PC-3 (cell line): Measurements from ENCODE around the gene BAHD1. TPM values are rescaled to one million over a fixed set of nuclear protein-coding genes. Genes with fewer than 3 reads are reported as not detected.

ENCODE experiments used
- ATAC-seq: fragments of 200-7000 bp; cut with Tn5 transposase; 2 replicates; pipeline ENCODE4 v1.9.1; 2020; ENCODE audit warnings: mild to moderate bottlenecking, moderate library complexity
- BruUV-seq: library from RNA; stranded (reverse); fragments of 400-500 nt; replicated peaks from 2 replicates; lab custom pipeline; 2021; lab: Mats Ljungman, UMichigan
- CTCF ChIA-PET: fragments of 300-600 bp; sonication (Branson Sonifier 250); formaldehyde crosslinking; loops from one replicate; lab custom pipeline; 2022; ENCODE audit warnings: antibody characterized with exemption; lab: Charles Lee
- POLR2A ChIA-PET: fragments of 300-600 bp; sonication (Branson Sonifier 250); formaldehyde crosslinking; loops from one replicate; lab custom pipeline; 2022; ENCODE audit warnings: antibody characterized with exemption; ENCODE audit not compliant: unreplicated experiment; lab: Charles Lee
- DNase-seq: peaks from one replicate; pipeline ENCODE4 v3.0.0-alpha.2; 2015
- H2AFZ ChIP-seq: fragments of 300-600 bp; sonication (generic); 2 replicates; pipeline ENCODE4 v1.6.0; 2016; ENCODE audit warnings: antibody characterized with exemption, low read length
- H3F3A ChIP-seq: fragments of 300-600 bp; sonication (generic); one replicate; pipeline ENCODE4 v1.6.0; 2017; ENCODE audit warnings: antibody characterized with exemption, low read length, control low read depth, mild to moderate bottlenecking; ENCODE audit not compliant: unreplicated experiment
- H3K27ac ChIP-seq: fragments of 300-600 bp; sonication (generic); 2 replicates; pipeline ENCODE4 v1.5.1; 2016; ENCODE audit warnings: mild to moderate bottlenecking, low read length
- H3K27me3 ChIP-seq: fragments of 300-600 bp; sonication (generic); 2 replicates; pipeline ENCODE4 v1.6.1; 2016; ENCODE audit warnings: low read length, mixed read lengths
- H3K36me3 ChIP-seq: fragments of 300-600 bp; sonication (generic); 2 replicates; pipeline ENCODE4 v1.6.1; 2016; ENCODE audit warnings: low read depth, mixed run types, low read length, mixed read lengths
- H3K4me1 ChIP-seq: fragments of 300-600 bp; sonication (generic); 2 replicates; pipeline ENCODE4 v1.5.1; 2016; ENCODE audit warnings: low read length; ENCODE audit not compliant: insufficient read depth
- H3K4me2 ChIP-seq: fragments of 300-600 bp; sonication (generic); 2 replicates; pipeline ENCODE4 v1.6.0; 2016; ENCODE audit warnings: low read length
- H3K4me3 ChIP-seq: fragments of 300-600 bp; sonication (generic); 2 replicates; pipeline ENCODE4 v1.5.1; 2016; ENCODE audit warnings: mild to moderate bottlenecking, low read length, mixed read lengths
- H3K79me2 ChIP-seq: fragments of 300-600 bp; sonication (generic); 2 replicates; pipeline ENCODE4 v1.6.1; 2017; ENCODE audit warnings: low read length, mixed read lengths
- H3K9ac ChIP-seq: fragments of 300-600 bp; sonication (generic); 2 replicates; pipeline ENCODE4 v1.6.0; 2016; ENCODE audit warnings: mild to moderate bottlenecking, low read length
- H3K9me2 ChIP-seq: fragments of 300-600 bp; sonication (generic); replicated peaks from 2 replicates; pipeline ENCODE4 v1.6.1; 2016; ENCODE audit warnings: mixed run types, low read length, mixed read lengths
- H3K9me3 ChIP-seq: fragments of 300-600 bp; sonication (generic); 2 replicates; pipeline ENCODE4 v1.6.1; 2016; ENCODE audit warnings: low read length, mixed read lengths
- H4K20me1 ChIP-seq: fragments of 300-600 bp; sonication (generic); 2 replicates; pipeline ENCODE4 v1.6.1; 2016; ENCODE audit warnings: low read length, mixed read lengths
- EZH2 ChIP-seq: fragments of 300-600 bp; sonication (generic); IDR thresholded peaks from one replicate; pipeline ENCODE4 v1.6.1; 2017; ENCODE audit warnings: antibody characterized with exemption, mild to moderate bottlenecking, low read length; ENCODE audit not compliant: unreplicated experiment
- EZH2phosphoT487 ChIP-seq: fragments of 300-600 bp; sonication (generic); IDR thresholded peaks from 2 replicates; pipeline ENCODE4 v1.6.1; 2018; ENCODE audit warnings: mild to moderate bottlenecking, antibody characterized with exemption, low read length, borderline replicate concordance
- intact Hi-C: fragments of 100-400 bp; cut with micrococcal nuclease; formaldehyde crosslinking; loops from 2 replicates; pipeline ENCODE4 v1.9.0; 2023
- total RNA-seq: library from RNA; depleted of rRNA; stranded (reverse); fragments of >200 nt; gene quantifications from 2 replicates; pipeline ENCODE4 v1.2.3, GENCODE V29; 2014
- TF ChIP-seq, protein P1 (sequence below): fragments of 300-600 bp; sonication (generic); conservative IDR thresholded peaks from 2 replicates; pipeline ENCODE4 v1.5.1; 2017; ENCODE audit warnings: antibody characterized with exemption, low read depth, mild to moderate bottlenecking, low read length

The BAHD1 gene
- total RNA-seq, 1 experiment from 2014 or later: 18.8 TPM

DNA sequence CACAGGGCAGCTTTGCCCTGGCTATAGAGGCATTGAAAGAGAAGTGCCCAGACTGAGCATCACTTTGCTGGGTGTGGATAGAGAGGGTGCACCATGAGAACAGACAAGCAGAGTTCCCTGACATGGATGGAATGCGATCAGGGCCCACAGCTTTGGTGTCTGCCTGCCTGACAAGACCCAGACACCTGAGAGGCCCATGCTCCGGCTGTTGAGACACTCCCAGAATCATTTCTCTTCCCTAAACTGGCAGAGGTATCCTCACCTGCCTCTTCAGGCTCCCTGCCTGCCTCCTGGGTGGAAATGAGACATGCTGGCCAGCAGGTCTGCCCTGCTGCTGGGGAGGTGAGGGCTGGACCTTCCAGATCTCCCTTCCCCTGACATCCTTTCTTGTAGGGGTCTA, 19.7 kb downstream of the BAHD1 start:
- CTCF ChIA-PET: no interaction called here
- Histone ChIP-seq H3K9ac (no peak overlapping the region), H3K79me2 (peaks cover 28% of the 10 kb centered on the region), H3F3A (no peaks in the 10 kb centered on the region), H3K27me3 (no peaks in the 10 kb centered on the region), H3K4me3 (no peak overlapping the region), H4K20me1 (peaks cover 3% of the 10 kb centered on the region; the same call in 1 of the 2 replicates), H3K4me1 (peaks cover 3% of the 10 kb centered on the region), H3K9me3 (no peaks in the 10 kb centered on the region), H3K4me2 (no peak overlapping the region), H3K9me2 (no peaks in the 10 kb centered on the region), H2AFZ (no peak overlapping the region), H3K27ac (no peak overlapping the region), H3K36me3 (peaks cover 13% of the 10 kb centered on the region; the same call in 1 of the 2 replicates)
- no TSS peak for BruUV-seq
- no peak for DNase-seq
- intact Hi-C loops: no loop called here
- TF ChIP-seq, protein P1, sequence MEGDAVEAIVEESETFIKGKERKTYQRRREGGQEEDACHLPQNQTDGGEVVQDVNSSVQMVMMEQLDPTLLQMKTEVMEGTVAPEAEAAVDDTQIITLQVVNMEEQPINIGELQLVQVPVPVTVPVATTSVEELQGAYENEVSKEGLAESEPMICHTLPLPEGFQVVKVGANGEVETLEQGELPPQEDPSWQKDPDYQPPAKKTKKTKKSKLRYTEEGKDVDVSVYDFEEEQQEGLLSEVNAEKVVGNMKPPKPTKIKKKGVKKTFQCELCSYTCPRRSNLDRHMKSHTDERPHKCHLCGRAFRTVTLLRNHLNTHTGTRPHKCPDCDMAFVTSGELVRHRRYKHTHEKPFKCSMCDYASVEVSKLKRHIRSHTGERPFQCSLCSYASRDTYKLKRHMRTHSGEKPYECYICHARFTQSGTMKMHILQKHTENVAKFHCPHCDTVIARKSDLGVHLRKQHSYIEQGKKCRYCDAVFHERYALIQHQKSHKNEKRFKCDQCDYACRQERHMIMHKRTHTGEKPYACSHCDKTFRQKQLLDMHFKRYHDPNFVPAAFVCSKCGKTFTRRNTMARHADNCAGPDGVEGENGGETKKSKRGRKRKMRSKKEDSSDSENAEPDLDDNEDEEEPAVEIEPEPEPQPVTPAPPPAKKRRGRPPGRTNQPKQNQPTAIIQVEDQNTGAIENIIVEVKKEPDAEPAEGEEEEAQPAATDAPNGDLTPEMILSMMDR: no peak
- TF ChIP-seq EZH2 (no peak), EZH2phosphoT487 (no peak)
- POLR2A ChIA-PET: no interaction called here
- ATAC-seq: no peak

DNA sequence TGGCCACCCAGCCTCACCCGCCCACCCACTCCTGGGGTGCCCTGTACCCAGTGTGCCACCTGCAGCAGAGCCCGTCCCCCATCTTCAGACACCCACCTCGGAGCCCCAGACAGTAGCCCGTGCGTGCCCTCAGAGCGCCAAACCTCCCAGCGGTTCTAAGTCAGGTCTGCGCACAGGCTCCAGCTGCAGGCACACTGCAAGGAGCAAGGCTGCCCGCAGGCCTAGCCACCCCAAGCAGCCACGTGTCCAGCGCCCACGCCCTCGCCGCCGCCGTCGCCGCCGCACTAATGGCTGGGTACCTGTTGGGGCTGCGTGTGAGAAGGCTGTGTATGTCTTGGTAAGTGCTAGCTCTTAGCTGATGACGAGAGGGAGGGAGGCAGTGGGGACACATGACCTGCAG, 21.2 kb downstream of the BAHD1 start:
- no peak for ATAC-seq
- Histone ChIP-seq H3K9ac (no peak overlapping the region), H3K4me3 (no peak overlapping the region), H2AFZ (no peak overlapping the region), H4K20me1 (no peaks in the 10 kb centered on the region), H3K9me2 (no peaks in the 10 kb centered on the region), H3K4me2 (no peak overlapping the region), H3K27ac (no peak overlapping the region), H3K36me3 (peaks cover 15% of the 10 kb centered on the region; the same call in 1 of the 2 replicates), H3K79me2 (peaks cover 12% of the 10 kb centered on the region), H3K9me3 (no peaks in the 10 kb centered on the region), H3F3A (no peaks in the 10 kb centered on the region), H3K27me3 (no peaks in the 10 kb centered on the region), H3K4me1 (no peaks in the 10 kb centered on the region)
- intact Hi-C loops: no loop called here
- TF ChIP-seq EZH2 (no peak), EZH2phosphoT487 (no peak)
- TF ChIP-seq, protein P1: no peak
- CTCF ChIA-PET: no interaction called here
- no peak for DNase-seq
- BruUV-seq: no TSS peak
- POLR2A ChIA-PET: no interaction called here

GRCh38 chr15:40463279-40463678, 22.5 kb downstream of the BAHD1 start:
- no peaks in the 10 kb centered on the region for H4K20me1 ChIP-seq
- ChIA-PET POLR2A (interaction anchor here (0.6 kb wide), 1 partner anchor 18 kb away, joined by 3 read pairs; no protein-coding TSS in a partner anchor), CTCF (no interaction called here)
- H3K27ac ChIP-seq: no peak overlapping the region
- peaks cover 15% of the 10 kb centered on the region; the same call in 1 of the 2 replicates for H3K36me3 ChIP-seq
- no peaks in the 10 kb centered on the region for H3K9me3 ChIP-seq
- no peaks in the 10 kb centered on the region for H3K27me3 ChIP-seq
- no peak overlapping the region for H3K4me3 ChIP-seq
- BruUV-seq: no TSS peak
- no peak for TF ChIP-seq EZH2
- no peak for TF ChIP-seq EZH2phosphoT487
- TF ChIP-seq, protein P1: no peak
- no peak overlapping the region for H2AFZ ChIP-seq
- no peaks in the 10 kb centered on the region for H3K9me2 ChIP-seq
- H3K4me1 ChIP-seq: no peaks in the 10 kb centered on the region
- intact Hi-C loops: no loop called here
- H3F3A ChIP-seq: no peaks in the 10 kb centered on the region
- no peak overlapping the region for H3K9ac ChIP-seq
- no peak for DNase-seq
- peaks cover under 1% of the 10 kb centered on the region; the same call in 1 of the 2 replicates for H3K79me2 ChIP-seq
- ATAC-seq: no peak
- no peak overlapping the region for H3K4me2 ChIP-seq
